Duodenal mucosa (tissue), 2 donors: Measurements from ENCODE around the gene BLTP3B.

Experiments
- H3K27ac ChIP-seq: one replicate; pipeline ENCODE4 v1.7.0; 2013; ENCODE audit warnings: low read depth, low read length
- H3K27me3 ChIP-seq, 2 donors: one replicate each; pipeline ENCODE4 v1.7.0; 2013; ENCODE audit warnings: low read length in 2 of 2, control low read depth in 1 of 2; ENCODE audit not compliant: insufficient read depth in 2 of 2, control insufficient read depth in 1 of 2
- H3K36me3 ChIP-seq, 2 donors: one replicate each; pipeline ENCODE4 v1.7.0; 2013; ENCODE audit warnings: low read length in 2 of 2, control low read depth in 1 of 2; ENCODE audit not compliant: insufficient read depth in 2 of 2, control insufficient read depth in 1 of 2
- H3K4me1 ChIP-seq, 2 donors: one replicate each; pipeline ENCODE4 v1.7.0; 2013; ENCODE audit warnings: low read length in 2 of 2, control low read depth in 1 of 2; ENCODE audit not compliant: insufficient read depth in 2 of 2, control insufficient read depth in 1 of 2
- H3K4me3 ChIP-seq, 2 donors: one replicate each; pipeline ENCODE4 v1.7.0; 2013; ENCODE audit warnings: low read length in 2 of 2, low read depth in 1 of 2
- H3K9ac ChIP-seq, 2 donors: one replicate each; pipeline ENCODE4 v1.7.0; 2013; ENCODE audit warnings: low read length in 2 of 2, low read depth in 1 of 2
- H3K9me3 ChIP-seq, 2 donors: one replicate each; pipeline ENCODE4 v1.7.0; 2013; ENCODE audit warnings: low read length in 2 of 2, control low read depth in 1 of 2; ENCODE audit not compliant: control insufficient read depth in 1 of 2

The BLTP3B gene

DNA sequence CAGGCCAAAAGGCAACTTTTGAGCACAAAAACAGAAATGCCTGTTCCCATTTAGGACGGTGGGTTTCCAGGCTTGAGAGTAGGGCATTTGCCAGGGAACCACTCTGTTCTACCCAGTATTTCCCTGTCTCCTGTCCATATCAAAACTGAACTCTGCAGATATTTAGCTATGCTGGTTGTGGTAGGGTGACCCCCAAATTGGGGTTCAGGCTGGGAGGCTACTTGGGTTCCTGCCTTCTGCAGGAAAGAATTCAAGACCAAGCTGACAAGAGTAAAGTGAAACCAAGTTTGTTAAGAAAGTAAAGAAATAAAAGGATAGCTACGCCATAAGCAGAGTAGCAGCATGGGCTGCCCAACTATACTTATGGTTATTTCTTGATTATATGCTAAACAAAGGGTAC is 3.6 kb upstream of the BLTP3B start:
- H3K9me3 ChIP-seq: no peaks in the 10 kb centered on the region
- no peak overlapping the region for H3K27ac ChIP-seq
- no peaks in the 10 kb centered on the region for H3K27me3 ChIP-seq
- H3K36me3 ChIP-seq: no peaks in the 10 kb centered on the region
- H3K9ac ChIP-seq: no peak overlapping the region
- no peak overlapping the region for H3K4me3 ChIP-seq
- peaks cover 5 to 6% of the 10 kb centered on the region in 2 donors for H3K4me1 ChIP-seq

DNA sequence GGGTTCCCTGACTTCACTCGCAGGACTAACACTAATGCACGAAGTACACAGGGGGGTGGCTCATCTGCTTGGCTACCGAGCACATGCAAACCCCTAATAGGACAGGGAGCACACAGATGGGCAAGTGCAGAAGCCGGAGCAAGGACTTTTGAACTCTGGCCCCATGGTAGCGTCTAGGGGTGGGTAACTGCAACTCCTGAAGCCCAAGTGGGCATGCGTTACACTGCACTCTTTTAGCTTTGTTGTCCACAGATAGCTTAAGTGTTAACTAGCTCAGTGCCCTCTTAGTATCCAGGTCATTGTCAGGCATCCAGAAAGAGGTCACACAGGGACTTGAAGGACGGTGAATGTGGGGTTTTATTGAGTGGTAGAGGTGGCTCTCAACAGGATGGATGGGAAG is 3.0 kb upstream of the BLTP3B start:
- H3K9me3 ChIP-seq: no peaks in the 10 kb centered on the region
- no peak overlapping the region for H3K4me3 ChIP-seq
- peaks cover 5 to 6% of the 10 kb centered on the region in 2 donors for H3K4me1 ChIP-seq
- H3K27me3 ChIP-seq: no peaks in the 10 kb centered on the region
- H3K36me3 ChIP-seq: no peaks in the 10 kb centered on the region
- no peak overlapping the region for H3K9ac ChIP-seq
- no peak overlapping the region for H3K27ac ChIP-seq

- Histone ChIP-seq H3K27ac (peak overlapping the region; percentile 93), H3K4me1 (peaks cover 12 to 14% of the 10 kb centered on the region in 2 donors), H3K27me3 (no peaks in the 10 kb centered on the region), H3K4me3 (peak overlapping the region; percentile 83 to 86), H3K9ac (peak overlapping the region; percentile 89 to 92), H3K36me3 (no peaks in the 10 kb centered on the region), H3K9me3 (no peaks in the 10 kb centered on the region)
These were observed 450 bp downstream of the BLTP3B start for GRCh38 chr12:100141998-100142850.

DNA sequence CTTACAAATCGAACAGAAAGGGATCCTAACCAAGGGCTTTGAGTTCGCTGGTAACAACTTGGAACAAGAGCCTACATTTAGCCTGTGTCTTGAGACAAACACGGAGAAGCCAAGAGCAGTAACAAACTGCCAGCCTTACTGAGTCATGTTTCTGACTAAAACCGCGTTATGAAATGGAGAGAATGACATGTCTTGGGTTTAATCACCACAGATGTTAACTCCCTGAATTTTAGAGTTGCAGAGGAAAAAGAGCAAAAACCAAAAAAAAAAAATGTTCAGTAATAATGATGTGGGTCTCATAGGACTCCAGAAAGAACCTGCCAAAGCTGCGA is 1.0 kb downstream of the BLTP3B start:
- Histone ChIP-seq H3K27me3 (no peaks in the 10 kb centered on the region), H3K4me1 (peaks cover 12 to 14% of the 10 kb centered on the region in 2 donors), H3K27ac (peak overlapping the region; percentile 93), H3K4me3 (peak overlapping the region; percentile 83 to 86), H3K9ac (peak overlapping the region; percentile 89 to 92), H3K9me3 (no peaks in the 10 kb centered on the region), H3K36me3 (no peaks in the 10 kb centered on the region)

- no peak overlapping the region for H3K27ac ChIP-seq
- H3K9ac ChIP-seq: no peak overlapping the region
- H3K4me1 ChIP-seq: peaks cover 12 to 14% of the 10 kb centered on the region in 2 donors
- H3K4me3 ChIP-seq: no peak overlapping the region
- H3K27me3 ChIP-seq: no peaks in the 10 kb centered on the region
- no peaks in the 10 kb centered on the region for H3K36me3 ChIP-seq
- H3K9me3 ChIP-seq: no peaks in the 10 kb centered on the region
These were observed 3.9 kb downstream of the BLTP3B start for GRCh38 chr12:100138803-100139098.

- Histone ChIP-seq H3K36me3 (no peaks in the 10 kb centered on the region), H3K4me3 (no peak overlapping the region), H3K4me1 (peaks cover 12 to 14% of the 10 kb centered on the region in 2 donors), H3K9me3 (no peaks in the 10 kb centered on the region), H3K9ac (no peak overlapping the region), H3K27ac (no peak overlapping the region), H3K27me3 (no peaks in the 10 kb centered on the region)
These were observed 4.4 kb downstream of the BLTP3B start for GRCh38 chr12:100138048-100138802.

- Histone ChIP-seq H3K9me3 (no peaks in the 10 kb centered on the region), H3K4me3 (no peak overlapping the region), H3K9ac (no peak overlapping the region), H3K36me3 (no peaks in the 10 kb centered on the region), H3K27ac (no peak overlapping the region), H3K27me3 (no peaks in the 10 kb centered on the region), H3K4me1 (peaks cover 11 to 22% of the 10 kb centered on the region in 2 donors)
These were observed 9.5 kb downstream of the BLTP3B start for GRCh38 chr12:100133200-100133599.

GRCh38 chr12:100128512-100128908 is 14.2 kb downstream of the BLTP3B start:
- no peaks in the 10 kb centered on the region for H3K9me3 ChIP-seq
- peaks cover 10 to 18% of the 10 kb centered on the region in 2 donors for H3K4me1 ChIP-seq
- H3K27ac ChIP-seq: no peak overlapping the region
- H3K4me3 ChIP-seq: no peak overlapping the region
- H3K27me3 ChIP-seq: no peaks in the 10 kb centered on the region
- no peak overlapping the region for H3K9ac ChIP-seq
- no peaks in the 10 kb centered on the region for H3K36me3 ChIP-seq

DNA sequence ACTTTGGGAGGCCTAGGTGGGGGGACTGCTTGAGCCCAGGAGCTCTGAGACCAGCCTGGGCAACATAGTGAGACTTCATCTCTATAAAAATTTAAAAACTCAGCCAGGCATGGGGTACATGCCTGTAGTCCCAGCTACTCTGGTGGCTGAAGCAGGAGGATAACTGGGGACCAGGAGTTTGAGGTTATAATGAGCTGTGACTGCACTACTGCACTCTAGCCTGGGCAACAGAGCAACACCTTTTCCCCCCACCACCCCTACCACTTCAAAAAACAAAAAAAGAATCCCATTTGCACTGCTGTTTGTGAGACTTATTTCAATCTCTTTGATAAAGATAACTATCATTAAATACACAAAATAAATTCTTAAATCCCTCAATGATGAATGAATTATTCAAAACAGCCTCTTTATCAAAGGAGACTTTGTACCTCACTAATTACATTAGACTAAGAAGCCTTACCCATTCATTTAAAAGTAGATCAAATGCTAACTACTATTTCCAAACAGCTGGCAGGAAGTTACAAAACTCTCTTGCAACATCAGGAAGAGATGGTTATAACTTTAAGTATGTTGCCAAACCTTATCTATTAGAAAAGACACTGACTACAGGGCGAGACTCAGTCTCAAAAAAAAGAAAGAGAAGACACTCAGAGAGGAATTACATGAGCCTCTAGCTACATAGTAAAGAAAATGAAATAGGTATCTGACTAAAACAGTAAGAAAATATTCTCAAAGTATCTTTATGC is 14.7 kb downstream of the BLTP3B start:
- no peak overlapping the region for H3K9ac ChIP-seq
- no peak overlapping the region for H3K4me3 ChIP-seq
- H3K9me3 ChIP-seq: no peaks in the 10 kb centered on the region
- H3K27ac ChIP-seq: no peak overlapping the region
- no peaks in the 10 kb centered on the region for H3K27me3 ChIP-seq
- no peaks in the 10 kb centered on the region for H3K36me3 ChIP-seq
- peaks cover 10 to 18% of the 10 kb centered on the region in 2 donors for H3K4me1 ChIP-seq
